Glomerular visceral epithelial cell (primary cell): Measurements from ENCODE around the gene DNAJA2.
"Not testable (repeated sequence)": the region's sequence is repeated elsewhere in the genome, so short reads cannot be mapped to it uniquely, and the experiment has no call there.

Experiments used
- DNase-seq: peaks from one replicate; pipeline ENCODE4 v3.0.0-alpha.2; 2016; ENCODE audit errors: extremely low spot score

DNAJA2 gene

GRCh38 chr16:46973207-46973995, at the start of gene DNAJA2:
TSS of gene DNAJA2 (minus strand) at chr16:46973674. CDS start at chr16:46973572, 102 bp downstream.
- peak; percentile 83 for DNase-seq

- no peak for DNase-seq
Observed at GRCh38 chr16:47019568-47019967, 46.1 kb upstream of the DNAJA2 start.

- DNase-seq, result peak; percentile 29
Observed at GRCh38 chr16:47018223-47018891, 44.9 kb upstream of the DNAJA2 start.

- no peak for DNase-seq
Observed at GRCh38 chr16:47017636-47018035, 44.2 kb upstream of the DNAJA2 start.

- DNase-seq, result no peak
Observed at GRCh38 chr16:47016700-47017133, 43.2 kb upstream of the DNAJA2 start.

GRCh38 chr16:47013910-47014309, 40.4 kb upstream of the DNAJA2 start:
- no peak for DNase-seq

- DNase-seq, result no peak
Observed at GRCh38 chr16:47013172-47013571, 39.7 kb upstream of the DNAJA2 start.

- DNase-seq, result not testable (repeated sequence)
Observed at GRCh38 chr16:47010812-47011211, 37.3 kb upstream of the DNAJA2 start.

- no peak for DNase-seq
Observed at GRCh38 chr16:47008612-47009011, 35.1 kb upstream of the DNAJA2 start.

- DNase-seq, result no peak
Observed at GRCh38 chr16:47008174-47008573, 34.7 kb upstream of the DNAJA2 start.

- no peak for DNase-seq
Observed at GRCh38 chr16:47004652-47005051, 31.2 kb upstream of the DNAJA2 start.

- not testable (repeated sequence) for DNase-seq
Observed at GRCh38 chr16:47000066-47000465, 26.6 kb upstream of the DNAJA2 start.

GRCh38 chr16:46997844-46998243, 24.4 kb upstream of the DNAJA2 start:
- no peak for DNase-seq

GRCh38 chr16:46996952-46997458, 23.5 kb upstream of the DNAJA2 start:
- DNase-seq, result no peak

- DNase-seq, result no peak
Observed at GRCh38 chr16:46996391-46996790, 22.9 kb upstream of the DNAJA2 start.

- no peak for DNase-seq
Observed at GRCh38 chr16:46991729-46992704, 18.5 kb upstream of the DNAJA2 start.

- no peak for DNase-seq
Observed at GRCh38 chr16:46986896-46987295, 13.4 kb upstream of the DNAJA2 start.

GRCh38 chr16:46986438-46986837, 13.0 kb upstream of the DNAJA2 start:
- DNase-seq, result no peak

- DNase-seq, result no peak
Observed at GRCh38 chr16:46982335-46982734, 8.9 kb upstream of the DNAJA2 start.

- no peak for DNase-seq
Observed at GRCh38 chr16:46980926-46981325, 7.5 kb upstream of the DNAJA2 start.

- DNase-seq, result no peak
Observed at GRCh38 chr16:46976550-46976949, 3.1 kb upstream of the DNAJA2 start.
